ENCODE data around the gene VSTM2B. TPM values are rescaled to one million over a fixed set of nuclear protein-coding genes. Genes with fewer than 3 reads are reported as not detected.

The VSTM2B gene
- total RNA-seq, 4 donors from 2014 or later: not detected

DNA sequence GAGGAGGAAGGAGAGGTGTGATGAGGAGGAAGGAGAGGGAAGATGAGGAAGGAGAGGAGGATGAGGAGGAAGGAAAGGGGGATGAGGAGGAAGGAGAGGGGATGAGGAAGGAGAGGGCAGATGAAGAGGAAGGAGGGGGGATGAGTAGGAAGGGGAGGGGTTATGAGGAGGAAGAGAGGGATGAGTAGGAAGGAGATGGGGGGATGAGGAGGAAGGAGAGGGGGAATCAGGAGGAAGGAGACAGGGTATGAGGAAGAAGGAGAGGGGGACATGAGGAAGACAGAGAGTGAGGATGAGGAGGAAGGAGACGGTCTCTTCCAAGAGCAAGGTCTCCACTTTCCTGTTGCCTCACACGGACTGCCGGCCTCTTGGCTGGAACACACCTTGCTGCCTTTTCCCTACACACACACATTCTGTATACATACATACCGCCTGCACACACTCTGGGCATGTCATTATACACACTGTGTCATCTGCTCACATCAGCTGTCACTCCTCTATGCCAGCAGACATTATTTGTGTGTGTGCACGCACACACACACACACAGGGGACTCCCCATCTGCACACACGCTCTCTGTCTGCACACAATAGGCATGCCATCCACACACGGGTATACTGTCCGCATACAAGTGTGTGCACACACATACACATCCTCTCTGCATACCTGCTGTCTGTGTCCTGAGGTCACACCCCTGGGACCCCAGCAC, 11.1 kb upstream of the VSTM2B start:
- ATAC-seq (ENCODE audit: low FRiP score): no peak
- TF ChIP-seq, protein P1, sequence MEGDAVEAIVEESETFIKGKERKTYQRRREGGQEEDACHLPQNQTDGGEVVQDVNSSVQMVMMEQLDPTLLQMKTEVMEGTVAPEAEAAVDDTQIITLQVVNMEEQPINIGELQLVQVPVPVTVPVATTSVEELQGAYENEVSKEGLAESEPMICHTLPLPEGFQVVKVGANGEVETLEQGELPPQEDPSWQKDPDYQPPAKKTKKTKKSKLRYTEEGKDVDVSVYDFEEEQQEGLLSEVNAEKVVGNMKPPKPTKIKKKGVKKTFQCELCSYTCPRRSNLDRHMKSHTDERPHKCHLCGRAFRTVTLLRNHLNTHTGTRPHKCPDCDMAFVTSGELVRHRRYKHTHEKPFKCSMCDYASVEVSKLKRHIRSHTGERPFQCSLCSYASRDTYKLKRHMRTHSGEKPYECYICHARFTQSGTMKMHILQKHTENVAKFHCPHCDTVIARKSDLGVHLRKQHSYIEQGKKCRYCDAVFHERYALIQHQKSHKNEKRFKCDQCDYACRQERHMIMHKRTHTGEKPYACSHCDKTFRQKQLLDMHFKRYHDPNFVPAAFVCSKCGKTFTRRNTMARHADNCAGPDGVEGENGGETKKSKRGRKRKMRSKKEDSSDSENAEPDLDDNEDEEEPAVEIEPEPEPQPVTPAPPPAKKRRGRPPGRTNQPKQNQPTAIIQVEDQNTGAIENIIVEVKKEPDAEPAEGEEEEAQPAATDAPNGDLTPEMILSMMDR (IDR thresholded peaks at IDR 0.05): no peak
- DNase-seq (ENCODE audit: low spot score): no peak

GRCh38 chr19:29515233-29515619, 10.6 kb upstream of the VSTM2B start:
- DNase-seq (ENCODE audit: low spot score) (no peak), ATAC-seq (ENCODE audit: low FRiP score) (no peak)
- TF ChIP-seq, protein P1 (IDR thresholded peaks at IDR 0.05): no peak

GRCh38 chr19:29515706-29516357, 10.0 kb upstream of the VSTM2B start:
- ATAC-seq (ENCODE audit: low FRiP score): no peak
- DNase-seq (ENCODE audit: low spot score): no peak
- TF ChIP-seq, protein P1 (IDR thresholded peaks at IDR 0.05): no peak

GRCh38 chr19:29516358-29516725, 9.5 kb upstream of the VSTM2B start:
- TF ChIP-seq, protein P1 (IDR thresholded peaks at IDR 0.05): no peak
- ATAC-seq (ENCODE audit: low FRiP score): no peak
- DNase-seq (ENCODE audit: low spot score): no peak

DNA sequence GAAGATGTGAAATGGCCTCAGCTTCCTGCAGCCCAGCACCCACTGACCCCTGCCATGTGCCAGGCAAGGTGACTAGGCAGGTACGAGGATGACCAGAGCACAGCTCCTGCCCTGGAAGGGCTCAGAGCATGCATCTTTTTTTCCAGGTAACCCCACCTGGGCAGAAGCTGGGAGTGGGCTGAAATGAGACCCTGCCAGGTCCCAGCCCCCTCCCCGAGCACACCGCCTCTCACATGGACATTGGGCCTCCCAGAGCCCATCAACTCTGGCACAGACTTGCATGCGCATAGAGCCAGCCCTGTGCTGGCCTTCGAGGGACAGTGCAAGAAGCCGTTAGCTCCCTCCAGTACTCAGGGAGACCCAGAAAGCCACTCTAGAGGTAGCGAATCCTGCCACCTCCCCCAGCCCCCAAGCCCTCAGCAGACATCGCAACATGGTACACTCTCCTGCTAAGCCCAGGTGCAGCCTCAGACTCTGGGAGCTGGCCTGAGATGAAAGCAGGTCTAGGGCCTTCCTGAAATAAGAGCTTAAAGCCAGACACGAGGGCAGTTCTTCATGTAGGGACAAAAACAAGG, 8.9 kb upstream of the VSTM2B start:
- TF ChIP-seq, protein P1 (IDR thresholded peaks at IDR 0.05): no peak
- ATAC-seq (ENCODE audit: low FRiP score) (no peak), DNase-seq (ENCODE audit: low spot score) (no peak)

DNA sequence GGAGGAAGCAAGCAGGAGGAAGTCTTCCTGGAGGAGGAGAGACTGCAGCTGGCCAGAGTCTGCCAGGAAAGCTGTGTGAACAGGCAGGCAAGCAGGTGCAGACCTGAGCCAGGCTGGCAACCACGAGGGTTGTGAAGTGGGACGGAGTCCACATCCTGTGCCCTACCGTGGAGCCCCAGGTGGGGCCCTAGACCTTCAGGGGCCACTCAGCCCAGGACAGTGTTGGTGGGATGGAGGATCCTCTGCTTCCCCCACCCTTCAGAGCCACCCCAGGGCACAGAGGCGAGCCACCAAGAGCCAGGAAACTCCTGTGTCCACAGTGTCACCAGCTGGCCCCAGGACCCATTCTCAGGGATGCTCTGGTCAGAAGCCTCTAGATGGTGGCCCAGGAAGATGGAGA, 8.4 kb upstream of the VSTM2B start:
- TF ChIP-seq, protein P1 (IDR thresholded peaks at IDR 0.05): no peak
- no peak for ATAC-seq (ENCODE audit: low FRiP score)
- DNase-seq (ENCODE audit: low spot score): no peak

- DNase-seq (ENCODE audit: low spot score) (no peak), ATAC-seq (ENCODE audit: low FRiP score) (no peak)
- TF ChIP-seq, protein P1 (IDR thresholded peaks at IDR 0.05): no peak
Measured at GRCh38 chr19:29517946-29518345, 7.8 kb upstream of the VSTM2B start.

Measured in omental fat pad (tissue), 4 donors.